ENCODE results near the gene GDF7.

Gene GDF7

DNA sequence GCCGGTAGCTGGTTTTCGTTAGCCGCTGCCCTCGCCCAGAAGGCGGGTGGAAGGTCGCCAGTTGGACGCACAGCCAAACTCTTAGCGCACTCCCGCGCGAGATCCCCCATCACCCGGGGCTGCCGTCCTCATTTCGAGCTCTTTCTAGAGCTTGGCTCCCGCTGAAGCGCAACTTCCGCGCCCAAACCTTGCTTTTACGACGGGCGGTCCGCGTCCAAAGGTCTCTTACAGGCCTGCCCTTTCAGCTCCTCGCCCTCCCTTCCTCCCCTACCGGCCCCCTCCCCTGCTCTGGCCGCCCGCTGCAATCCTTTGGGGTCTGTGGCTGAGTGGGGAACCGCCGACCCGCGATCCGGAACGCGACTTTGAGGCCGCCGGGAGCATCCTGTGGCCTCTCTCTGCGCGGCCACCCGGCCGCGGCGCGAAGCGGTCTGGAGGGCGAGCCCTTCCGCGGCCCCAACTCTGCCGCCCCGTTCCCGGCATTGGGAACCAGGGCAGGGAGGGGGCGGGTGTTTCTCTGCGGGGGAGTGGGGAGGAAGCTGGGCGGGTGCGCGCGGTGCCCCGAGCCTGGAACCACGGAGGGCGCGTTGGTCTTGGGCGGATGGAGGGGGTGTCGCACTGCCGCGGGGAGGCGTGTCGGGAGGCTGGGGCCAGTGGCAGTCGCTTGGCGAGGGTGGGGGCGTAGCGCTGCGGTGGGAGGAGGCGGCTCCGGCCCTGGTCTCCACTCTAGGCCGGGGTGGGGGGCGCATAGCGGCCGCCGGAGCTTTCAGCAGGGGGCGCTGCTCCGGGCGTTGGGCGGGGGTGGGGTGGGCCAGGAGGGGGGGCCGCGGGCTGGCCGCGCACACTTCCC lies at the start of gene GDF7:
Gene GDF7 (plus strand): TSS at position 841 of the 847 bp plus-strand sequence. CDS start 96 bp downstream, outside the sequence.
- no peak for DNase-seq

DNA sequence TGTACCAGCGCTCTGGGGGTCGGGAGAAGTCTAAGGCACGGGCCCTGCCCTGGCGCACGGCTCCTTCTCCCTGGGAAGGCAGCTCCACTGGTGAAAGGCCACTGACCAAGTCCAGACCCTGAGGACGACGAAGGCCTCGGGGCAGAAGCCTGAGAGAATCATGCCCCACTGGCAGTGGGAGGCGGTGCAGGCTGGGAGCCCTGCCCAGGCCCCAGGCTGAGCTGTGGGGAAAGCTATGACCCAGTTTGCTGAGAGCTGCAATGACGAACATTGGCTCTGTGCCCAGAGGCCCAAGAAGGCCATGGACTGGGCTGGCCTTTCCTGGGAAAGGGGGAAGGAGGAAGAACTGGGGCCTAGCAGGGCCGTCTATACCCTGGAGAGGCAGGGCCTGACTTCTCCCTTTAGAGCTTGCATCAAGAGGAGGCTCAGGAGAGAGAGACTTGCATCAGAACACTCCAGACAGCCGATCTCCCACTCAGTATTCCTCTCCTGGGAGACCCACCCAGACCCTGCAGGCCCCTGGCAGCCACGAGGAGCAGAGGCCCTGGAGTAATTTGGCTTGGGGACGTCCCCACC lies 49.0 kb upstream of the GDF7 start:
- no peak for DNase-seq

DNA sequence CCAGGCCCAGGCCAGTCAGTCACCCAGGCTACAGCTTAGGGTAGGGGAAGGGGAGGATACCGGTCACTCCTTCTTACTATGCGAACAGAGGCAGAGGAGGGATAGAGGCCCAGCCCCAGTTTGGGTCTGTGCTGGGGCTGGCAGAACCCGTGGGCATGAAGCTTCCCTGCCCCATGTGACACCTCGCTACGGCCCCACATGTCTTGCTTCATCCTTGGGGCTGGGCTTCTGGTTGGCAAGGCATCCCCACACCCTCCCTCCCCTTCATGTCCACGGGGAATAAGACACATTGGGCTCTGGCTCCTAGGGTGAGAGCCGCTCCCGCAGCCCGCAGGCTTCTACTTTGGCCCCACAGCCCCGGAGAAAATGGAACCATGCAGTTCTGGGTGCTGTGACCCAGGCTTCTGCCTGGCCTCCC lies 48.5 kb upstream of the GDF7 start:
- DNase-seq = no peak

DNA sequence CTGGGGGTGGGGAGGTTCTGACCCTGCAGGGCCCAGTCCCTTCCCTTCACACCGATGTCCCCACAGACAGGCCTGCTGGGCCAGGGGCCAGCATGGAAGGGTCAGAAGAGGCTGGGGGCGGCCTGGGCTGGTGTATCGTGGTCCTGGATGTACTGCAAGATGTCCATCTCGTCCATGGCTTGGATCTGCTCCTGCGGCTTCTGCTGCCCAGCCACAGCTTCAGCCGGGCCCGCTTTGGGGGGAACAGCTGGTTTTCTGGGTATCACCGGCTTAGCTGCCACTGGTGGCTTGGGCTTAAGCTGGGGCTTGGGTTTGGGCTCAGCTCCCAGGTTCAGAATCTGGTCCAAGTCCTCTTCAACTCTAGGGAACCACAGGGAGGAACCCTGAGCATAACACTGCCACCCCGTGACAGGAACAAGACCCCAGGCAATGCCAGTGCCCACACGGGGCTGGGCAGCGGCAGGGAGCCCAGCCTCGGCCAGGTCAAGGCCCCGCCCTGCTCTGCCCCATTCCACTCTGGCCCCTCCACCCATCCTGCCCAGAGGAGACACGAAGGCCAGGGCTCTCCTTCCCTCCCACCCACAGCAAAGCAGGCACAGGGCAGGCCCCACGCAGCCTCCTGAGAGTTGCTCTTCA lies 47.9 kb upstream of the GDF7 start:
- DNase-seq = no peak

DNA sequence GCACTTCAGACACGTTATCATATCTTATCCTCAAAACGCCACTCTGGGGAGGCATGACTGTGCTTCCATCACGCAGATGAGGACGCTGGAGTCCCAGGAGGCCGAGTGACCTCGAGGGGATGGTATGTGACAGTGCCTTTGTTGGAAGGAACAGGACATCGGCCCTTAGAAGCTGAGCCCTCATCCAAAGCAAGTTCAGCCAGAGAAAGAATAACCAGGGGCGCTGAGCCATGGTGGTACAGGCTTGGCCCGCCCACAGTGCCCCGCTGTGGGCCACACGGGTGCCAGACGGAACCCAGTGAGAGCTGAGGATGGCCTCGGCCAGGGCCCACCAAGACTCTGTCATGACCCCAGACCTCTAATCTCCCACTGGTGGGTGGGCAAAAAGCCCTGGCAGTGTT lies 47.3 kb upstream of the GDF7 start:
- no peak for DNase-seq

DNA sequence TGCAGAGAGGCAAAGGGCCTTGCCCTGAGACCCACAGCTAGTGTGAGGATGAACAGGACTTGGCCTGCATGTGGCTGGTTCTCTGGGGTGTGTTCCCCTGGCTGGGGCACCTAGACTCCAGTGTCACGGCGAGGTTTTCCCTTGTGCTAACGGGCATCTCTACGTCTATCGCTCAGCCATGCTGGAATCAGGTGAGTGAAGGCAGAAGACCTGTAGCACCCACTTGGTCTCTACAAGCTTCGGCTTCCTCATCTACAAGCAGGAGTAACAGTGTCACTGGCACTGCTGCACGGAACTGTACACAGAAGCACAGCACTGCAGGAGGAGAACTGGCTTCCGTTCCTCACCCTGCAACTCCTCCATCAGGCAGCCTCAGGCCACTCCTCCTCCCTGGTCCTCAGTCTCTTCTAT lies 46.7 kb upstream of the GDF7 start:
- no peak for DNase-seq

DNA sequence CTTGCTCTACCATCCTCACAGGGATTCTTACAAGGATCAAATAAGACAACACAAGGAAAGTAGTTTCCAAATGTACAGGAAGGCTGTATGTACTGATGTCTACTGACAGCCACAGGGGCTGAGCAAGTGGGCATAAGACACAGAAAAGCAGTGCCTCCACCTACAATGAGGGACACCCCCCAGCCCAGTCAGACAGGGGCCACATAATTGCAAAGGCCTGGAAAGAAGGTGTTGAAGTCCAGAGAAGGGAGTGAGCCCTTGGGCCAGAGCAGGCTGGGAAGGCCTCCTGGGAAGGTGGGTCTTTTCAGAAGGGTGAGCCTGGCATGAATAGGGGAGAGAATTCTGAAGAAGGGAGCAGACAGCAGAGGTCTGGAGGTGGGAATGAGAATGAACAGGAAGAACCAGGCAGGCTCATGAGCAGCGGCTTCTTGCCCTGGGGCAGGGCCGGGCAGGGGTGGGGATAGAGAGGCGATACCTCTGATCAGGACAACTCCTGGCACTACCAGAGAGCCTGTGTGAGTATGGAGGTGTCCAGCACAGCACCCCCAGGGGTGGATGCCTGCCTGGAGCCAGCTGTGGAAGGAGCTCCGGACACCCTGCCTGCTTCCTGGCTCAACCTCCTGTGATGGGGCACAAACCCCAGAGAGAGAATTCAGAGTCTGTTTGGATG lies 46.1 kb upstream of the GDF7 start:
- DNase-seq = no peak

GRCh38 chr2:20621366-20622295 lies 45.3 kb upstream of the GDF7 start:
- no peak for DNase-seq

GRCh38 chr2:20622296-20622686 lies 44.7 kb upstream of the GDF7 start:
- DNase-seq = no peak

GRCh38 chr2:20622731-20623130 lies 44.2 kb upstream of the GDF7 start:
- DNase-seq = no peak

DNA sequence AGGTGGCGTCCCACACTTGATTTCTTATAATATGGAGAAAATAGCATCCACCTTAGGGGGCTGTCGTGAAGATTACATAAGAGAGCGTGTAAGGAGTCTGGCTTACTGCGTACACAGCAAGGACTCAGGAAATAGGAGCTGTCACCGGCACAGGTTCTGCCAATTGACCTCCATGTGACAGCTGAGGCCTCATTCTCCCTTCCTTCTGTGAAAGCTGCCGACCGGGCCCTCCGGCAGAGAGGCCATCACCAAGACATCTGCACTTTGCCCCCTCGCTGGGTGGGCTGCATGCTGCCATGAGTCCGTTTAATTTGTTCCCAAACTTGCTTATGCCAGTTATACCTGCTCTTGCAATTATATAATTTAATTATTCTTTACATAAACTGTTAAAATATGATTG lies 43.7 kb upstream of the GDF7 start:
- no peak for DNase-seq

DNA sequence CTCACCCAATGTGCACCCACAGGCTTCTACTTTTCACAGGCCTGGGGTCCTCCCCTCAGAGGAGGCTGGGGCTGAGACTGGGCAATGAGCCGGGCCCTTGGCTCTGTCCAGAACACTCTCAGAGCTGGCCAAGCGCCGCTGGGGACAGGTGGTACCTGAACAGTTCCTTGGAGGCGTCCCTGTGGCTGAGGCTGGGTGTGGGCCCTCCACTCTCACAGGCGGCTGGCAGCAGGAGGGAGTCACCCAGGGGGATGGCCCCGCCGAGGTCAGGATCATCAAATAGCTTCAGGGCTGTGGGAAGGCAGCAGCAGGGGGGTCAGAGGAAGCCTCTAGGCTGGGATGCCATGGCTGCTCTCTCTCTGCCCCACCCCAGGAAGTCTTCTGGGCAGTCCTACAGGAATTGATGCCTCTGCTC lies 43.2 kb upstream of the GDF7 start:
- no peak for DNase-seq

- DNase-seq = no peak
These were observed 42.6 kb upstream of the GDF7 start for GRCh38 chr2:20624156-20624883.

DNA sequence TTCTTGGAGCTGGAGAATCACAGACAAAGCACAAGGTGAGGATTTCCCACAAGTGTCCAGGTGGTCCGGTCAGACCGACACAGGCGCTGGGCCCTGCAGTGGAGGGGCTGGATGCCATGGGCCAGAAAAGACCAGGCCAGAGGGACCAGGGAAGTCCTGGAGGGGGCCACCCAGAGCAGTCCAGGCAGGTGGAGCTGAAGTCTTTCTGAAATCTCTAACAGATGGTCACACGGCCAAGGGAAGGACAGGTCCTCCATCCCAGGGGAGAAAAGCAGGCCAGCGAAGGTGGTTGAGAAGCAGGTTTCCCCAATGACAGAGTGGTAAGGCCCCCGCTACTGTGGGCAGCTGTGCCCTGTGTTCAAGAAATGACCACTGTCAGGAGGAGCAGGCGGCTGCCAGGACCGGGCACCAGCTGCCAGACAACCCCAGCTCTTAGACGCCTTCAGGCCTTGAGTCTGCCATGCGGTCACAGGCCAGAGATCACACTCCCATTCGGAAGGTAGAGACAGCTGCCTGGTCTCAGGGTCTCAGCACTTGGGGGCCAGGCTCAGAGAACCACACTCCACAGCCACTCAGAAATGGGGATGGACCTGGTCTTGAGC lies 42.0 kb upstream of the GDF7 start:
- DNase-seq = no peak

DNA sequence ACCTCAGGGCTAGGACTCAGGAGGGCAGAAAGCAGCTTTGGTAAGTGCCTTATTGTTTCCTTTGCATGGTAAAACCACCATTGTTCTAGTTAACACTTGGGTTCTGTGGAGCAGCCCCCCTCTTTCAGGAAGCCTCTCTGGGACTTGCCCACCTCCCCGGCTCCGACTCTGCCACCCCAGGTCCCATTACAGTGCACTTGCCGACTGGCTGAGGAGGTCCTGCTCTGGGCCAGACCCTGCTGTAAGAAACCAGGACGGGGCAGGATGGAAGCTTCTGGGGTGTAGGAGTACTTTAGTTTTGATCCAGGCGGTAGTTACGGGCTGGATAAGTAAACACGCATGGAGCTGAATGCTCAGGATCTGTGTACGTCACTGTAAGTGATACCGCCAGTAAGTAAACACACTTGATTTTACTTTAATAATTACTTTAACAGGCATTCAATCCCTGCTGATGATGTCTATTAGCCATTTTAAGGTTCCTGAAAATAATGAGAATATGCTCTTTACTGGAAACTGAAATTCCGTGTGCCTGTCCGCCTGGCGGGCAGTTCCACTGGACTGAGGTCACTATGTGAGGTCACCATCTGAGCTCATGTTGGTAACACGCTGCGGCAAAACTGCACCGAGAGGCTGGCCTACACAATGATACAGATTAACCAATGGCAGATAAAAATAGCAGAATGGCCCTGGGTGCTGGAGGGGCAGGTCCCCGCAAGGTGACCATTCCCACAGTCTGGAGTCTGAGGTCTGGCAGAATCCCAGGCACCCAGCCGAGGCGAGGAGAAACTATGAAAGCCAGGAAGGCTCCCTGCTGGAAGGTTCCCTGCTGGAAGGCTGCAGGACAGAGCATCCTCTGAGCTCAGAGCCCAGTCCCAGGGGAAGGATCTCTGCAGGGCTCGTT lies 41.2 kb upstream of the GDF7 start:
- no peak for DNase-seq

GRCh38 chr2:20626392-20626697 lies 40.6 kb upstream of the GDF7 start:
- no peak for DNase-seq

DNA sequence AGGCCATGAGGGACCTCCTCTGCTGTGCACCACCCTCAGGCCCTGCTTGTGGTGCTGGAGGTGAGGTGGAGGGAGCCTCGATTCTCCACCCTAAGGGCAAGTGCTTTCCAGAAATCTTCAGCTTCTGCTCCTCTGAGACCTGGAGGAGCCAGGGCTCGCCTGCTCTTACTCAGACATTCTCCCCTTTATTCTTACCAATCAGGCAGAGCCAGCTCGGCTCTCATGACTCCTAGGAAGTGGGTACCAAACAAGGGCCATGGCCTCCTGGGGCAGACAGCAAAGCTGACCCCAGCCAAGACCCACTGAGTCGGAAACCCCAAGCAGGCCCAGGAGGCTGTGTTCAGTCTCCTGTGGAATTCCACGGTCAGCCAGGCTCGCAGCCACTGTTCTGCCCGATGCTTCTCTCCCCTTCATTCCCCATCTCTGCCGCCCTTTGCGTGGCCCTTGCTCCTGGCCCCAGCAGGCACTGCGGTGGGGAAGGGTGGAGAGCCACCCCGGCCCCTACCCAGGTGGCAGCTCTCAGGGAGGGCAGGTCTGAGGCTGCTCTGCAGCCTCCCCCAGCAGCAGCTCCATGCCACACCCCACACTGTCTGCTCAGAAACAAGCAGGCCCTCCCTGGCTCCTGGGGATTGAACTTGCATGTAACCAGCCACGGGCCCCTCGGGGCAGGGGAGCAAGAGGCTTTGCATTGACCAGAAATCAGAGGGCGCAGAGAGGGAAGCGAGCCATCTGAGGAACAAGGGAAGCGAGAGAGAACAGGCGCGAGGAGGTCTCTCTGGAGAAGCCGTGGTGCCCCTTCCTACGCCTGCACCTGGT lies 40.0 kb upstream of the GDF7 start:
- no peak for DNase-seq

- no peak for DNase-seq
These were observed 39.1 kb upstream of the GDF7 start for GRCh38 chr2:20627712-20628380.

DNA sequence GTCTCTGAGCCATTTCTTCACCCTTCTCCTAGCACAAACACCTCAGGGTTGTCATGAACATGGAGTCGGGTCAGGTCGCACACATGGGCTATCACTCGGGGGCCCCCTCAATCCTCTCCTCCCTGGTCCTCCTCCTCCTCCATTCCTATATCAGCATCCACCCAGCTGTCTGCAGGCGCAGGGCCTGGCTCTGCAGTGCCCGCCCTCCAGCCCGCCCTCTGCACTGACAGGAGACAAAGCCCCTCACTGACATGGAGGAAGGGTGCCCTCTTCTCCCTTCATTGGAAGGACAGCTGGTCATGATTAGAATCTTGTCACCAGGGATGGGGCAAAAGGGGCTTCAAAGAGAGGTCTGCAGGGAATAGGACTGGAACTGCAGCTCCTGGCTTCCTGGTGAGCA lies 37.8 kb upstream of the GDF7 start:
- DNase-seq = no peak

All from NCI-H446 treated with DMSO at 0.1 percent for 48 hours (cell line).